B cell (primary cell): ENCODE data around the gene RABGGTB. TPM values are rescaled to one million over a fixed set of nuclear protein-coding genes. Genes with fewer than 3 reads are reported as not detected.
"Not testable (repeated sequence)": the region's sequence is repeated elsewhere in the genome, so short reads cannot be mapped to it uniquely, and the experiment has no call there.

Source experiments
- ATAC-seq: fragments of 200-7000 bp; cut with Tn5 transposase; one replicate; pipeline ENCODE4 v1.10.0; 2021; ENCODE audit warnings: low read depth, mild to moderate bottlenecking, moderate number of reproducible peaks, moderate library complexity
- CTCF ChIA-PET: fragments of 350-600 bp; sonication (Branson Sonifier 250); formaldehyde crosslinking; loops from one replicate; lab custom pipeline; 2021; ENCODE audit warnings: antibody characterized with exemption, inconsistent platforms; lab: Charles Lee
- POLR2A ChIA-PET: fragments of 350-600 bp; sonication (Branson Sonifier 250); formaldehyde crosslinking; loops from one replicate; lab custom pipeline; 2021; ENCODE audit warnings: antibody characterized with exemption; lab: Charles Lee
- DNase-seq: peaks from one replicate; pipeline ENCODE4 v3.0.0; 2013
- H2AFZ ChIP-seq: 2 replicates; pipeline ENCODE4 v1.6.1; 2012; ENCODE audit warnings: mild to moderate bottlenecking, low read depth, low read length; ENCODE audit not compliant: insufficient read depth, poor library complexity, severe bottlenecking
- H3K27ac ChIP-seq, 2 donors: 1 replicate in 1 of 2; 2 replicates in 1 of 2; pipeline ENCODE4 v1.5.1; 2012 to 2013; ENCODE audit warnings: low read length in 2 of 2, mild to moderate bottlenecking in 2 of 2, moderate library complexity in 1 of 2
- H3K27me3 ChIP-seq, 4 experiments: fragments of 200-600 bp in 1 of 4; sonication (generic) in 1 of 4; replicated peaks in 1 of 4; 1 replicate in 2 of 4; 2 replicates in 2 of 4; pipeline versions ENCODE4 v1.6.1 to v1.7.0; 2013 to 2016; ENCODE audit warnings: low read length in 3 of 4, mild to moderate bottlenecking in 2 of 4, mixed read lengths in 1 of 4, moderate library complexity in 1 of 4; ENCODE audit not compliant: insufficient read depth in 4 of 4, control insufficient read depth in 3 of 4; ENCODE audit errors: control extremely low read depth in 1 of 4
- H3K36me3 ChIP-seq, 2 experiments: replicated peaks in 1 of 2; 1 replicate in 1 of 2; 2 replicates in 1 of 2; pipeline versions ENCODE4 v1.6.1 to v1.7.1; 2013; ENCODE audit warnings: low read length in 1 of 2; ENCODE audit not compliant: insufficient read depth in 2 of 2, control insufficient read depth in 1 of 2; ENCODE audit errors: control extremely low read depth in 1 of 2, extremely low read depth in 1 of 2
- H3K4me1 ChIP-seq, 2 donors: fragments of 200-600 bp in 1 of 2; sonication (generic) in 1 of 2; 1 replicate in 1 of 2; 2 replicates in 1 of 2; pipeline versions ENCODE4 v1.5.1 to v1.6.1; 2013 to 2017; ENCODE audit warnings: low read length in 2 of 2; ENCODE audit not compliant: control insufficient read depth in 2 of 2, insufficient read depth in 2 of 2
- H3K4me2 ChIP-seq: replicated peaks from 2 replicates; pipeline ENCODE3; 2012; ENCODE audit warnings: mild to moderate bottlenecking, low read depth, low read length; ENCODE audit not compliant: poor library complexity, severe bottlenecking
- H3K4me3 ChIP-seq, 5 experiments: fragments of 200-600 bp in 1 of 5; sonication (generic) in 1 of 5; 1 replicate in 3 of 5; 2 replicates in 2 of 5; pipeline versions ENCODE4 v1.5.1 to v1.7.0; 2011 to 2016; ENCODE audit warnings: low read length in 4 of 5, mild to moderate bottlenecking in 4 of 5, low read depth in 2 of 5, control low read depth in 1 of 5, moderate library complexity in 1 of 5; ENCODE audit not compliant: insufficient read depth in 1 of 5; ENCODE audit errors: control extremely low read depth in 1 of 5, extremely low read depth in 1 of 5
- H3K79me2 ChIP-seq: fragments of 200-600 bp; sonication (generic); one replicate; pipeline ENCODE4 v1.6.0; 2016; ENCODE audit warnings: low read length; ENCODE audit not compliant: control insufficient read depth, insufficient read depth
- H3K9ac ChIP-seq: fragments of 200-600 bp; sonication (generic); 2 replicates; pipeline ENCODE4 v1.6.1; 2017; ENCODE audit warnings: mild to moderate bottlenecking, low read length, moderate library complexity
- H3K9me3 ChIP-seq, 3 donors: one replicate each; pipeline versions ENCODE4 v1.6.1 to v1.7.1; 2013; ENCODE audit warnings: low read length in 2 of 3; ENCODE audit not compliant: control insufficient read depth in 2 of 3, insufficient read depth in 1 of 3; ENCODE audit errors: control extremely low read depth in 1 of 3
- H4K20me1 ChIP-seq: 2 replicates; pipeline ENCODE4 v1.6.0; 2012; ENCODE audit warnings: mild to moderate bottlenecking, low read length; ENCODE audit not compliant: insufficient read depth, control insufficient read depth, poor library complexity, severe bottlenecking
- H3K27ac Mint-ChIP-seq: one replicate; pipeline ENCODE4 v1.8.0; 2021; ENCODE audit warnings: mixed read lengths
- H3K27me3 Mint-ChIP-seq: one replicate; pipeline ENCODE4 v1.8.0; 2021; ENCODE audit warnings: mixed read lengths
- H3K4me1 Mint-ChIP-seq: one replicate; pipeline ENCODE4 v1.8.0; 2021; ENCODE audit warnings: mixed read lengths
- H3K4me3 Mint-ChIP-seq: one replicate; pipeline ENCODE4 v1.8.0; 2021; ENCODE audit warnings: mixed read lengths
- H3K9me3 Mint-ChIP-seq: one replicate; pipeline ENCODE4 v1.8.0; 2022; ENCODE audit warnings: mixed read lengths; ENCODE audit not compliant: insufficient read depth
- CTCF ChIP-seq: fragments of 200-600 bp; IDR thresholded peaks from one replicate; pipeline ENCODE4 v1.8.0; 2022; ENCODE audit warnings: antibody characterized with exemption, mild to moderate bottlenecking
- EZH2 ChIP-seq: IDR thresholded peaks from 2 replicates; pipeline ENCODE4 v1.6.1; 2012; ENCODE audit warnings: borderline replicate concordance, low read depth, mild to moderate bottlenecking, moderate library complexity, low read length; ENCODE audit not compliant: insufficient read depth, poor library complexity, severe bottlenecking
- WGBS: methylation state at CpG from one replicate; pipeline ENCODE4 v1.1.5; 2013; ENCODE audit warnings: missing lambda C conversion rate; ENCODE audit not compliant: insufficient coverage; 5-methylcytosine and 5-hydroxymethylcytosine counted together
- intact Hi-C: fragments of 100-400 bp; cut with micrococcal nuclease; formaldehyde crosslinking; loops from one replicate; pipeline ENCODE4 v1.10.0; 2022
- polyA plus RNA-seq: library from polyadenylated mRNA; depleted of rRNA; stranded (reverse); fragments of >200 nt; gene quantifications from 2 replicates; pipeline ENCODE4 v1.2.3, GENCODE V29; 2012
- total RNA-seq, 2 donors: library from RNA; stranded (reverse); fragments of 120-200 nt in 1 of 2; gene quantifications; 1 replicate in 1 of 2; 2 replicates in 1 of 2; pipeline versions ENCODE4 v1.2.3 to v1.2.4, GENCODE V29; 2013 to 2022

RABGGTB gene
- total and polyA plus RNA-seq, 2 donors (not counting 1 experiment from before 2014, with no cell fraction given) = 94.1 to 134 TPM

GRCh38 chr1:75811211-75811981 is 25.3 kb downstream of the RABGGTB start:
- H3K4me3 Mint-ChIP-seq = no peak overlapping the region
- no CpG with 5 or more reads among the region's 1 CpG for WGBS
- H3K4me1 Mint-ChIP-seq = no peaks in the 10 kb centered on the region
- no peaks in the 10 kb centered on the region for H3K79me2 ChIP-seq
- H3K27me3 Mint-ChIP-seq = no peaks in the 10 kb centered on the region
- DNase-seq = no peak
- H4K20me1 ChIP-seq = no peaks in the 10 kb centered on the region
- ChIA-PET CTCF (no interaction called here), POLR2A (no interaction called here)
- H2AFZ ChIP-seq = no peak overlapping the region
- H3K9me3 ChIP-seq = no peaks in the 10 kb centered on the region
- no peaks in the 10 kb centered on the region for H3K36me3 ChIP-seq
- intact Hi-C loops = no loop called here
- H3K27ac Mint-ChIP-seq = no peak overlapping the region
- no peaks in the 10 kb centered on the region for H3K27me3 ChIP-seq
- TF ChIP-seq EZH2 (no peak), CTCF (no peak)
- H3K4me2 ChIP-seq = no peak overlapping the region
- H3K4me1 ChIP-seq = no peaks in the 10 kb centered on the region
- H3K9me3 Mint-ChIP-seq = no peaks in the 10 kb centered on the region
- no peak overlapping the region for H3K27ac ChIP-seq
- H3K9ac ChIP-seq = no peak overlapping the region
- H3K4me3 ChIP-seq = no peak overlapping the region
- ATAC-seq = no peak

- Histone ChIP-seq H3K27me3 (no peaks in the 10 kb centered on the region), H3K79me2 (no peaks in the 10 kb centered on the region), H3K36me3 (no peaks in the 10 kb centered on the region), H3K4me2 (no peak overlapping the region), H3K9me3 (no peaks in the 10 kb centered on the region), H4K20me1 (no peaks in the 10 kb centered on the region), H3K27ac (no peak overlapping the region), H3K9ac (no peak overlapping the region), H2AFZ (no peak overlapping the region), H3K4me3 (no peak overlapping the region), H3K4me1 (no peaks in the 10 kb centered on the region)
- 94% methylated on average over 3 of the region's 3 CpGs for WGBS
- no peak overlapping the region for H3K27ac Mint-ChIP-seq
- ChIA-PET POLR2A (no interaction called here), CTCF (no interaction called here)
- H3K27me3 Mint-ChIP-seq = no peaks in the 10 kb centered on the region
- no peak for DNase-seq
- no peaks in the 10 kb centered on the region for H3K4me1 Mint-ChIP-seq
- ATAC-seq = no peak
- no peak overlapping the region for H3K4me3 Mint-ChIP-seq
- intact Hi-C loops = no loop called here
- TF ChIP-seq EZH2 (no peak), CTCF (no peak)
- no peaks in the 10 kb centered on the region for H3K9me3 Mint-ChIP-seq
These were observed 26.0 kb downstream of the RABGGTB start for GRCh38 chr1:75812065-75812464.

GRCh38 chr1:75823596-75823995 is 37.5 kb downstream of the RABGGTB start:
- H3K4me2 ChIP-seq, H3K27me3 Mint-ChIP-seq, H4K20me1 ChIP-seq, H3K4me3 ChIP-seq, H3K9ac ChIP-seq, H2AFZ ChIP-seq, H3K9me3 Mint-ChIP-seq, H3K27me3 ChIP-seq, POLR2A ChIA-PET, H3K36me3 ChIP-seq, H3K4me3 Mint-ChIP-seq, intact Hi-C loops, H3K27ac Mint-ChIP-seq, H3K4me1 ChIP-seq, H3K27ac ChIP-seq, ATAC-seq, H3K9me3 ChIP-seq, H3K4me1 Mint-ChIP-seq, DNase-seq, H3K79me2 ChIP-seq: not testable (repeated sequence)
- no CpG with 5 or more reads among the region's 1 CpG for WGBS
- CTCF ChIA-PET = interaction anchor here (0.6 kb wide), 1 partner anchor 192 kb away, joined by 3 read pairs; no protein-coding TSS in a partner anchor
